GM04503 (cell line): ENCODE results near the gene DAZL.

Experiments
- DNase-seq: peaks from one replicate; pipeline ENCODE4 v3.0.0-alpha.2; 2012; ENCODE audit warnings: low read depth

The DAZL gene

GRCh38 chr3:16595778-16596177, 9.4 kb downstream of the DAZL start:
- DNase-seq, result no peak

DNA sequence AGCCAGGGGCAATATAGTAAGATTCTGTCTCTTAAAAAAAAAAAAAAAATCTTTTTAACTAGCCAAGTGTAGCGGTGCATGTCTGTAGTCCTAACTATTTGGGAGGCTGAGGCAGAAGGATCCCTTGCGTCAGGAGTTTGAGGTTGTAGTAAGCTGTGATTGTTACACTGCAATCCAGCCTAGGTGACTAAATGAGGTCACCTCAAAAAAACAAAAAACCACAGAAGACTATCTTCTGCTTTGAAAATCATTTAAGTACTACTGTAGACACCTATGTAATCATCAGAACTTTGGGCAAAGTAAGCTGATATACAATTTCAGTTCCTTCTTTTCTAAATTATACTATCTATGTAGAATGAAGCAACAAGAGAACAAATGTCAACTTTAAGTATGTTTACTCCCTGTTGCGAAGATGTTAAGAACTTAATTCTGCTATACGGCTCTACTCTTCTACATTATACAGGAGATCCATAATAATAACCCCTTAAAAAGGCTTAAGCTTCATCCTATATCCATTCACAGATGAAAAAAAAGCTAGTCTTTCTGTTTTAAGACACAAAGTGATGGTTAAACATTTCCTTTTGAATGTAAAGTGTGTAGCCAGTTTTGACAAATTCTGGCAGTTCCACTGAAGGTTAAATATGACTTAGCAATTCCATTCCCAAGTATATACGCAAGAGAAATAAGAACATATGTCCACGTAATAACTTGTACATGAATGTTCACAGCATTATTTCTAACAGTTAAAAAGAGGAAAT, 15.2 kb downstream of the DAZL start:
- DNase-seq, result no peak

GRCh38 chr3:16589120-16589519, 16.1 kb downstream of the DAZL start:
- no peak for DNase-seq

DNA sequence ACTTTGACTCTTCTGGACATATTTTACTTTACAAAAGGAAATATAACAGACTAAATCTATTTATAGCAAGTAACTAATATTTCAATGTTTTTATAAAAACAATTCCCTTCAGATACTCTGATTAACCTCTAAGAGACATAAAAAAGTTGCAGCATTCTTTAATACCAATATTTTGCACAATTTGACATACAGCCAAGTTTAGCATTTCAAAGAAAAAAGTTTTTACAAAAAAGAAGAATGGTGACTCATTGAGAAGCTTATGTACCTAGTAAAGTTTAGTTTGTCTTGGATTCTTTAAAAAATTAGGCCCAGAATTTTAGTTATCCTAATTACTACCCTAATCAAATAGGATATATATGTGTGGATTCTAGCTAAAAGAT, 17.6 kb downstream of the DAZL start:
- DNase-seq, result no peak

DNA sequence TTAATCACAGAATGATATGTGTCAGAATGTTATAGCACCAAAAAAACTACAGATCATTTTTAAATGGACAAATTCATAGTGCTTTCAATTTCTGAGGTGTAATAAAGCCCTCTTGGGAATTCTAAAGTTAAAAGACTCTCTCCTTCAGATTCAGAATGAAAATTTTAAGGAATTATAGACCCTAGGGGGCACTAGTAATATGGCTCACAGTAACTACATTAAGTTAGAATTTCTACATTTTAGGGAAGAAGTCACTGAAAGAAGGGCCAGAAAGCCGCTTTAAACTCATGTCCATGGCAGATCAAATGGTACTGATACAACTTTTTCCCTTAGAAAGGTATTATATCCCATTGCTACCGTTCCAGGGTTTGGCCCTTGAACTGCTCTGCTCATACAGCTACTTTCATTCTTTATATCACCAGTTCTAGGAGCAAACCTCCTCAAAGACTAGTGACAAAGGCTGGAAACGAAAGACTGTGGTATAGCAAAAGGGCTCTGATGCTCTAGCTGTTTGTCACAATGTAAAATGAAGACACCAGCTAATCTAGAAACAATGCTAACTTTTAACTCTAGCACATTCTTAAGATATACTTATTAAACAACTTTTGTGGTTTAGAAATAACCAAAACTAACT, 18.1 kb downstream of the DAZL start:
- DNase-seq, result no peak

DNA sequence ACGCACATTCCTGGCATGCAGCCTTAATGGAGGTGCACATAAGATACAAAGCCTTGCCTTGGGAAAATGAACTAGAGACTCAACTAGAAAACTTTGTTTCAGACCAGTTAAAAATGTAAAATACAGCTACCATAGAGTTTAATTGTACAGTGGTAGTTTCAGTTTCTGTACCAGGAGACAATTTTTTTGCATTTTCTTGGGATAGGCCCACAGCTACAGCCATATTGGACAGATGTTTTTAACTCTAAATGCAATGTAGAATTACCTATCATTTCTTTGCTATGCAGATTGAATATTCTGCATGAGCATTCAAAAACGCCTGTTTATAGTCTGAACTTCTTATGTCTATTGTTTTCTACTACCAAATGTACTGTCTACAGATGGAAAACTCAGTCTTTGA, 20.3 kb downstream of the DAZL start:
- DNase-seq, result no peak

DNA sequence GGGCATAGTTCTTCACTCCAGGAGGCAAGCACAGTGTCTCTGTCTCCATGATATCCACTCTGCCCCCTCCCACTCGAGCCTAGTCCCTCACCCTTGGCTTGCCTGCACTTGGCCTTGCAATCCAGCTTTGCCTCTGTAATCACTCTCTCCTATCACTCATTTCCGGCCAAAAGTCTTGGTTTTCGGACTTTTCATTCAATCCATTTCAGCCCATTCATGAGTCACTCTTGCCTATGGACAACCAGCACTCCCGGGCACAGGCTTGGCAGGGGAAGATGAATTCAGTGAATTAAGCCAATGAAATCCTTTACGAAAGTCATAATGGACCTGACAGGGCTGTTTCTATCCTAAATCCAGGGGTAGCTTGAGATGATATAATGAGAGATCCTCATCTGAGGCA, 21.7 kb downstream of the DAZL start:
- no peak for DNase-seq

GRCh38 chr3:16570113-16570512, 35.1 kb downstream of the DAZL start:
- no peak for DNase-seq

GRCh38 chr3:16568532-16568931, 36.7 kb downstream of the DAZL start:
- DNase-seq, result no peak

DNA sequence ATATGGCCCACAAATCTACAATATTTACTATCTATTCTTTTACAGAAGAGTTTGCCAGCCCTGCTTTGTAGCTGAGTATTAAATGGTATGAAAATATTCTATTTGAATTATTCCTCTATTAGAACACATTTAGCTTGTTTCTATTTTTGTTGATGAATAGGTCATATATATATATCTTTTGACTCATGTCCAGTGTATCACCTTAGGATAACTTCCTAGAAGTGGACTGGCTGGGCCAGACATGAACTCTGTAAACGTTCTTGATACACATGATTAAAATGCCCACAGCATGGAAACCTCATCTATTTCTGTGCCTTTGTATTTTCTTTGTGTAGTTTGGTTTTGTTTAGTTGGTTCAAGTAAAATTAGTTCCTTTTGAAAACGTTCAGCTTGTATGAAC, 37.1 kb downstream of the DAZL start:
- DNase-seq, result no peak

GRCh38 chr3:16559653-16560365, 45.4 kb downstream of the DAZL start:
- no peak for DNase-seq

DNA sequence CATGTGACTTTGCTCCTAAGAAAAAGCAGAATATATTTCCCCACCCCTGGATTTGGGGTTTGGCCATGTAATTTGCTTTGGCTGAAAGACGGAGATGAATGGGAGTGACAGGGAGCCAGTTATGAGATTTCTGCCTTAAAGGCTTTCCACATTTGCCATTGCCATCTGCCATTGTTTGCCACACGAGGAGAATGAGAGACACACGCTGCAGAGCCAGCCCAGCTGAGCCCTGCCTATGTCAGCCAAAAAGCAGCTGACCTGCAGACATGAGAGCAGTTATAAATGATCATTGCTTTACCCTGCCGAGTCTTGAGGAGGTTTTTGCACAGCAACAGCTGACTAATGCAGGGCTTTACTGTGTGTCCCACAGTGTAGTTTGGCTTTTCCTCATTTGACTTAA, 51.1 kb downstream of the DAZL start:
- DNase-seq, result no peak

GRCh38 chr3:16552757-16553156, 52.5 kb downstream of the DAZL start:
- DNase-seq, result no peak

GRCh38 chr3:16551342-16551976, 53.8 kb downstream of the DAZL start:
- no peak for DNase-seq

DNA sequence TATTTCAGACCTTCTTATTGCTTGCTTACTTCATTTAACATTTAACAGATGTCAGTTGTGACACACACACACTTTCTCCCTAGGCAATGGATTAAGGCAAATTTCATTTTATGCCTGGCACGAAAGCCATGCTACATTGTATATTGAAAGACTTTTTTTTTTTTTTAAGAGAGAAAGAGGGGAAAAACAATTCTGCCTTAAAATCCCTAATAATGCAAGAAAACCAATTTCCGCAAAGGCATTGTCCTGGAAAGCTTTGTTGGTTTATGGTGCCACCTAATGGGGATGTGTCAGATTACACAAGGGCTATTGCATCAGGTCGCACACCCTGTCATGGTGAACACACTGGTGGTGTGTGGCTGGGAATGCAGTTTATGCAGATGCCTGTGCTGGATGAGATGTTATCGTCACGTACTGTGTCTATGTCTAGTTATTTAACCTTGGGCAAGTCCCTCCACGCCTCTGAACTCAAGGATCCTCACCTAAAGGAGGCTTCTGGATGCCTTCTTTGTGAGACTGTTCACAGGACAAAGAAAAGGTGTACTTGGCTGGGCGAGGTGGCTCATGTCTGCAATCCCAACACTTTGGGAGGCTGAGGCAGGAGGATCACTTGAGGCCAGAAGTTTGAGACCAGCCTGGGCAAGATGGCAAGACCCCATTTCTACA, 54.4 kb downstream of the DAZL start:
- peak; percentile 57 for DNase-seq

DNA sequence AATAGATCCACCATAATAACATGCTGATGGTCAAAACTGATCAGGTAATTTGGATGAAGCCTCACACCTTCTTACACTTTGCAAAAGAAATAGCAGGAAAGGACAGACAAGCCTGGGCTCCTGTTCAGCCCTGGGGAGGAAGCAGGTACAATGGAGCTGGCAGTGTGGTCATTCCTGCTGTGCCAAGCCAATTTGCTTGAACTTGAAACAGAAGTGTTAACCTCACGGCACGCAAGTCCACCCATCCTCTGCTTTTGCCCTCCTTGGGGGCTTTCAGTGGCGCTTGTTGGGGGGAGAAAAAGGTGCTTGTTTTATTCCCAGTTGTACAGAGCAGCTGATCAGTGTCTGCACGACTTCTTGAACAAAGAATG, 54.9 kb downstream of the DAZL start:
- DNase-seq, result no peak

DNA sequence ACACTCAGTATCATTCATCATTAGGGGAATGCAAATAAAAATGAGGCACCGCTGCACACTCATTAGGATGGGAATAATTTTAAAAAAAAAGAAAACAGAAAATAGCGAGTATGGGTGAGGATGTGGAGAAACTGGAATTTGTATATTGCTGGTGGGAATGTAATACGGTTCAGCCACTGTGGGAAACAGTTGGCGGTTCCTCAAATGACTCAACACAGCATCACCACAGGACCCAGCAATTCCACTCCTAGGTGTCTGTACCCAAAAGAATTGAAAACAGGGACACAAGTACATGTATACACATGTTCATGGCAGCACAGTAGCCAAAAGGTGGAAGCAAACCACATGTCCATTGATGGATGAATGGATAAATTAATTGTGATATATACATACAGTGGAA, 56.5 kb downstream of the DAZL start:
- peak; percentile 43 for DNase-seq

- DNase-seq, result no peak
Measured at GRCh38 chr3:16547561-16548357, 57.5 kb downstream of the DAZL start.

DNA sequence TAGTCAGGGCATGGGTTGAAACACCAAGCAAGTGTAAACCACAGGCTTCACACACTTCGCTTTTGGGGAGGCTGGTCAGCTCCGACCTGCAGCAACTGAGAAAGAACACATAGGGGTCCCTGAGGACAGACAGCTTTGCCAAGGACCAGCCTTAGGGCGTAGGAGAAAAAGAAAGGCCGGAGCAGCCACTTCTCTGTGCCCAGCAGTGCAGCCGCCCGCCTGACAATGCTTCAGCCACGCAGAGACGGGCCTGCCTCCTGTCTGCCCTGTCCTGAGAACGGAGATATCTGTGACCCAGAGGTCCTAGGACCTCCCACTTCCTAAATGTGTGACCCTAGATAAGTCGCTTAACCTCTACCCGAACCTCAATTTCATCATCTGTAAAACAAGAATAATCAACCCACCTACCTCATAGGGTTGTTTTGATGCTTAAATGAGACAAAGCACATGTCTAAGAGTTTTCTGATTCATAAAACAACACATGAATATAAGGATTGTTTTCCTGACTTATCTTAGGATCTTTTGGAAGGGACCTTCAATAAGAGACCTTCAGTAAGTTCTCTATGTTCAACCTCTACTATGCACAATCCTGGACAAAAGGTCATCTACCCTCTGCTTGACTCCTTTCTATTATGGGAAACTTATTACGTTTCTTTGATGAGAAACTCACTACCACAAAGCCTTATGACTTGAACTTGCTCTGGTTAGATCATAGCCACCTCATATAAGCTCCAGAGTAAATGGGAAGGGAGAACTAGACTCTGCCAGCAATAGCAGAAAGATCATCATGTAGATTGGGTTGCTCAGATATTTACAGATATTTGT, 58.8 kb downstream of the DAZL start:
- DNase-seq, result no peak

GRCh38 chr3:16545413-16546185, 59.6 kb downstream of the DAZL start:
- no peak for DNase-seq
